Measurements from ENCODE around the gene TSPAN4. TPM values are rescaled to one million over a fixed set of nuclear protein-coding genes. Genes with fewer than 3 reads are reported as not detected.

TSPAN4 gene
- total RNA-seq, 4 donors from 2014 or later = 14.4 to 34.8 (median 21.5) TPM

DNA sequence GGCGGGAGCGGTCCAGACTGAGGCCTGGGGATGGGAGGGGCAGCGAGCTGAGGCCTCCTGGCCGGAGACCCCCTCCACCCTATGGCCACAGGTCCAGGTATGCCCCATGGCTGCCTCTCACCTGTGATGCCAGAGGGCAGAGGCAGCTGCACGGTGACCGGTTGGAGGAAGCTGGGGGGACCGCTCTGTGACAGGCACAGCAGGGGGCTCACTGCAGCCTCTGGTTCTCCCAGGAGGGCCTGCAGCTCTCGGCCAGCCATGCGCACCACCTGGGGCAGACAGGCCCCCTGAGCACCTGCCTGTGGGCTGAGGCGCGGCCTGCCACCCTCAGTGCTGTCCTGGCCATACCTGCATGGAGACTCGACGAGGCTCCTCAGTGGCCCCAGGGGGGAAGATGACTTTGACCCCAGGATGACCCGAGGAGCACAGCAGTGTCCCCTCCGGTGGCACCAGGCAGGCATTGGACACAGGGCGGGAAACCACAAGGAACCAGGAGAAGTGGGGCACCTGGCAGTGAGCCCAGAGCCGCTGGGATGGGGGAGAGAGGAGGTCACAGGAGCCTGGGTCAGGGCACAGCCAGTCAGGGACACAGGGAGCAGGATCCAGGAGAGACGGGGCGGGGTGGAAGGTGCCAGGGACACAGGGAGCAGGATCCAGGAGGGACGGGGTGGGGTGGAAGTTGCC is 41.4 kb upstream of the TSPAN4 start:
- Histone ChIP-seq H3K27ac (no peak overlapping the region), H3K9me3 (no peaks in the 10 kb centered on the region), H3K4me1 (peaks cover 22 to 39% of the 10 kb centered on the region in 2 donors), H3K4me3 (no peak overlapping the region), H3K36me3 (peaks cover 0 to 41% of the 10 kb centered on the region in 2 donors), H3K27me3 (no peaks in the 10 kb centered on the region)
- ATAC-seq = no peak
- intact Hi-C loops (cut with DNase I; ENCODE audit: low total_unique reads) = no loop called here
- in situ Hi-C loops (cut with MboI; ENCODE audit: low sequenced_read_pairs in 4 of 4) = no loop called here
- TF ChIP-seq, protein P1, sequence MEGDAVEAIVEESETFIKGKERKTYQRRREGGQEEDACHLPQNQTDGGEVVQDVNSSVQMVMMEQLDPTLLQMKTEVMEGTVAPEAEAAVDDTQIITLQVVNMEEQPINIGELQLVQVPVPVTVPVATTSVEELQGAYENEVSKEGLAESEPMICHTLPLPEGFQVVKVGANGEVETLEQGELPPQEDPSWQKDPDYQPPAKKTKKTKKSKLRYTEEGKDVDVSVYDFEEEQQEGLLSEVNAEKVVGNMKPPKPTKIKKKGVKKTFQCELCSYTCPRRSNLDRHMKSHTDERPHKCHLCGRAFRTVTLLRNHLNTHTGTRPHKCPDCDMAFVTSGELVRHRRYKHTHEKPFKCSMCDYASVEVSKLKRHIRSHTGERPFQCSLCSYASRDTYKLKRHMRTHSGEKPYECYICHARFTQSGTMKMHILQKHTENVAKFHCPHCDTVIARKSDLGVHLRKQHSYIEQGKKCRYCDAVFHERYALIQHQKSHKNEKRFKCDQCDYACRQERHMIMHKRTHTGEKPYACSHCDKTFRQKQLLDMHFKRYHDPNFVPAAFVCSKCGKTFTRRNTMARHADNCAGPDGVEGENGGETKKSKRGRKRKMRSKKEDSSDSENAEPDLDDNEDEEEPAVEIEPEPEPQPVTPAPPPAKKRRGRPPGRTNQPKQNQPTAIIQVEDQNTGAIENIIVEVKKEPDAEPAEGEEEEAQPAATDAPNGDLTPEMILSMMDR (IDR thresholded peaks at IDR 0.05 in 4 of 5, conservative IDR thresholded peaks at IDR 0.05 in 1 of 5) = no peak
- TF ChIP-seq POLR2A (IDR thresholded peaks at IDR 0.05) = no peak
- no peak for DNase-seq

GRCh38 chr11:802018-802617 is 40.5 kb upstream of the TSPAN4 start:
- no peak overlapping the region for H3K27ac ChIP-seq
- intact Hi-C loops (cut with DNase I; ENCODE audit: low total_unique reads) = no loop called here
- ATAC-seq = no peak
- no peak for DNase-seq
- peaks cover 0 to 41% of the 10 kb centered on the region in 2 donors for H3K36me3 ChIP-seq
- in situ Hi-C loops (cut with MboI; ENCODE audit: low sequenced_read_pairs in 4 of 4) = no loop called here
- TF ChIP-seq, protein P1 (IDR thresholded peaks at IDR 0.05 in 4 of 5, conservative IDR thresholded peaks at IDR 0.05 in 1 of 5) = no peak
- TF ChIP-seq POLR2A (IDR thresholded peaks at IDR 0.05) = no peak
- H3K4me3 ChIP-seq = no peak overlapping the region
- H3K27me3 ChIP-seq = no peaks in the 10 kb centered on the region
- H3K9me3 ChIP-seq = no peaks in the 10 kb centered on the region
- peaks cover 20 to 30% of the 10 kb centered on the region in 2 donors for H3K4me1 ChIP-seq

GRCh38 chr11:802693-803466 is 39.8 kb upstream of the TSPAN4 start:
- DNase-seq = no peak
- no peak for ATAC-seq
- intact Hi-C loops (cut with DNase I; ENCODE audit: low total_unique reads) (no loop called here), in situ Hi-C loops (cut with MboI; ENCODE audit: low sequenced_read_pairs in 4 of 4) (no loop called here)
- H3K27me3 ChIP-seq = no peaks in the 10 kb centered on the region
- TF ChIP-seq POLR2A (IDR thresholded peaks at IDR 0.05) = no peak
- TF ChIP-seq, protein P1 (IDR thresholded peaks at IDR 0.05 in 4 of 5, conservative IDR thresholded peaks at IDR 0.05 in 1 of 5) = no peak
- no peaks in the 10 kb centered on the region for H3K9me3 ChIP-seq
- H3K36me3 ChIP-seq = peaks cover 0 to 41% of the 10 kb centered on the region in 2 donors
- no peak overlapping the region for H3K27ac ChIP-seq
- peaks cover 19 to 23% of the 10 kb centered on the region in 2 donors for H3K4me1 ChIP-seq
- no peak overlapping the region for H3K4me3 ChIP-seq

- TF ChIP-seq POLR2A (IDR thresholded peaks at IDR 0.05) = no peak
- TF ChIP-seq, protein P1 (IDR thresholded peaks at IDR 0.05 in 4 of 5, conservative IDR thresholded peaks at IDR 0.05 in 1 of 5) = no peak
- Histone ChIP-seq H3K27me3 (no peaks in the 10 kb centered on the region), H3K4me3 (no peak overlapping the region), H3K27ac (no peak overlapping the region), H3K4me1 (peaks cover 20 to 26% of the 10 kb centered on the region in 2 donors), H3K9me3 (no peaks in the 10 kb centered on the region), H3K36me3 (peaks cover 0 to 41% of the 10 kb centered on the region in 2 donors)
- intact Hi-C loops (cut with DNase I; ENCODE audit: low total_unique reads) = no loop called here
- no peak for DNase-seq
- in situ Hi-C loops (cut with MboI; ENCODE audit: low sequenced_read_pairs in 4 of 4) = no loop called here
- no peak for ATAC-seq
Observed at GRCh38 chr11:803467-803742, 39.2 kb upstream of the TSPAN4 start.

All from gastrocnemius medialis (tissue), 4 donors.